A549 (cell line): ENCODE measurements around the gene ID3. TPM values are rescaled to one million over a fixed set of nuclear protein-coding genes. Genes with fewer than 3 reads are reported as not detected.

Source experiments
- CBX2 ChIP-seq: fragments of 200-600 bp; sonication (generic); IDR thresholded peaks from 2 replicates; pipeline ENCODE4 v1.6.1; 2016; ENCODE audit warnings: low read depth, mild to moderate bottlenecking, borderline replicate concordance
- CHD4 ChIP-seq: fragments of 200-600 bp; sonication (generic); IDR thresholded peaks from 2 replicates; pipeline ENCODE4 v1.6.1; 2016; ENCODE audit warnings: antibody characterized with exemption, mild to moderate bottlenecking, borderline replicate concordance
- EHMT2 ChIP-seq: fragments of 200-600 bp; sonication (generic); IDR thresholded peaks from 2 replicates; pipeline ENCODE4 v1.6.1; 2016; ENCODE audit warnings: antibody characterized with exemption, low read depth, mild to moderate bottlenecking, moderate library complexity
- FOSB ChIP-seq: fragments of 250-450 bp; sonication (Bioruptor Pico); IDR thresholded peaks from 2 replicates; pipeline ENCODE4 v1.5.0; 2020; ENCODE audit warnings: mild to moderate bottlenecking, moderate library complexity
- HEYL ChIP-seq: fragments of 250-450 bp; sonication (Bioruptor Pico); IDR thresholded peaks from 2 replicates; pipeline ENCODE4 v1.8.0; 2021; ENCODE audit warnings: mild to moderate bottlenecking, moderate library complexity
- HMGXB4 ChIP-seq: fragments of 250-450 bp; sonication (Bioruptor Pico); IDR thresholded peaks from 2 replicates; pipeline ENCODE4 v1.5.0; 2021; ENCODE audit warnings: mild to moderate bottlenecking, moderate library complexity, borderline replicate concordance
- HOXB13 ChIP-seq: fragments of 250-450 bp; sonication (Bioruptor Pico); IDR thresholded peaks from 2 replicates; pipeline ENCODE4 v1.5.0; 2020; ENCODE audit warnings: low read depth, mild to moderate bottlenecking, moderate library complexity
- JUN ChIP-seq, 2 experiments: fragments of >200 bp; sonication (Bioruptor Twin); formaldehyde crosslinking; IDR thresholded peaks; 2 replicates in 1 of 2; 3 replicates in 1 of 2; pipeline ENCODE4 v1.6.1; 2016 to 2017
- JUNB ChIP-seq: fragments of >200 bp; sonication (Bioruptor Twin); formaldehyde crosslinking; IDR thresholded peaks from 2 replicates; pipeline ENCODE4 v1.6.1; 2016
- KDM1A ChIP-seq: fragments of 200-600 bp; sonication (generic); IDR thresholded peaks from 2 replicates; pipeline ENCODE4 v1.6.1; 2016; ENCODE audit warnings: low read depth, mild to moderate bottlenecking
- KDM5A ChIP-seq: fragments of 200-600 bp; sonication (generic); IDR thresholded peaks from 2 replicates; pipeline ENCODE4 v1.6.1; 2016; ENCODE audit warnings: antibody characterized with exemption, mild to moderate bottlenecking
- MAFK ChIP-seq: fragments of 450-650 bp; IDR thresholded peaks from 2 replicates; pipeline ENCODE4 v1.6.1; 2014; ENCODE audit not compliant: partially characterized antibody
- MAX ChIP-seq: IDR thresholded peaks from 2 replicates; pipeline ENCODE4 v1.6.1; 2012
- NPAS2 ChIP-seq: fragments of 250-450 bp; sonication (Bioruptor Pico); IDR thresholded peaks from 2 replicates; pipeline ENCODE4 v1.8.0; 2022; ENCODE audit warnings: mild to moderate bottlenecking, moderate library complexity, borderline replicate concordance
- NR3C1 ChIP-seq: fragments of >200 bp; sonication (Bioruptor Twin); formaldehyde crosslinking; IDR thresholded peaks from 3 replicates; pipeline ENCODE4 v1.6.1; 2017
- PBX3 ChIP-seq: IDR thresholded peaks from 2 replicates; pipeline ENCODE4 v1.6.1; 2012
- RAD21 ChIP-seq, 2 experiments: fragments of >200 bp in 1 of 2; sonication (Bioruptor Twin) in 1 of 2; formaldehyde crosslinking in 1 of 2; IDR thresholded peaks in 1 of 2; conservative IDR thresholded peaks in 1 of 2; 2 replicates in 1 of 2; 3 replicates in 1 of 2; pipeline ENCODE4 v1.6.1; 2012 to 2018; ENCODE audit warnings: inconsistent platforms in 1 of 2
- REST ChIP-seq: fragments of 200-600 bp; sonication (generic); IDR thresholded peaks from 2 replicates; pipeline ENCODE4 v1.6.1; 2016; ENCODE audit warnings: antibody characterized with exemption, mild to moderate bottlenecking, moderate library complexity
- RFX5 ChIP-seq: fragments of 450-650 bp; IDR thresholded peaks from 2 replicates; pipeline ENCODE4 v1.7.1; 2014; ENCODE audit warnings: antibody characterized with exemption, mild to moderate bottlenecking, moderate library complexity
- TP53 ChIP-seq: fragments of 250-450 bp; sonication (Bioruptor Pico); IDR thresholded peaks from 2 replicates; pipeline ENCODE4 v1.5.0; 2021; ENCODE audit warnings: mild to moderate bottlenecking, moderate library complexity
- ZC3H11A ChIP-seq: fragments of 450-650 bp; IDR thresholded peaks from 2 replicates; pipeline ENCODE4 v1.6.1; 2014; ENCODE audit warnings: antibody characterized with exemption, mild to moderate bottlenecking
- ZFP36 ChIP-seq: fragments of 450-650 bp; IDR thresholded peaks from 2 replicates; pipeline ENCODE4 v1.6.1; 2014; ENCODE audit warnings: borderline replicate concordance; ENCODE audit not compliant: partially characterized antibody
- polyA plus RNA-seq, 4 experiments: library from polyadenylated mRNA; depleted of rRNA in 3 of 4; stranded (reverse); fragments of >200 nt; fragmentation: RNase III in 1 of 4; extraction: RNeasy Plus Mini Kit Qiagen cat#74134 plus additional on column Dnase treatment in 1 of 4; gene quantifications; 2 replicates in 3 of 4; 3 replicates in 1 of 4; pipeline ENCODE4 v1.2.3, GENCODE V29; 2011 to 2017

The ID3 gene
- polyA plus RNA-seq, 2 of the 4 experiments (the other 2 are of a cell fraction), result 171 to 336 TPM

- TF ChIP-seq RFX5, result no peak
- no peak for TF ChIP-seq MAFK
- no peak for TF ChIP-seq NPAS2 (CRISPR knock-in tag)
- TF ChIP-seq HOXB13 (CRISPR knock-in tag), result no peak
- no peak for TF ChIP-seq PBX3
- TF ChIP-seq CBX2, result no peak
- TF ChIP-seq HEYL (CRISPR knock-in tag), result no peak
- TF ChIP-seq EHMT2, result no peak
- TF ChIP-seq KDM1A, result no peak
- no peak for TF ChIP-seq ZC3H11A
- no peak for TF ChIP-seq JUNB
- TF ChIP-seq CHD4, result no peak
- TF ChIP-seq MAX, result peak; percentile 69
- TF ChIP-seq RAD21 (conservative IDR thresholded peaks at IDR 0.05 in 1 of 2, IDR thresholded peaks at IDR 0.05 in 1 of 2), result no peak; a peak in 2 of 5 replicates
- no peak for TF ChIP-seq KDM5A
- TF ChIP-seq TP53, result peak; percentile 85
- no peak; the same call in 1 of the 2 replicates for TF ChIP-seq REST
- TF ChIP-seq JUN (IDR thresholded peaks at IDR 0.05), result peak; percentile 96 to 99
- no peak for TF ChIP-seq NR3C1
- no peak for TF ChIP-seq ZFP36
- TF ChIP-seq HMGXB4 (CRISPR knock-in tag), result no peak
- no peak for TF ChIP-seq FOSB
Measured at GRCh38 chr1:23559136-23559984, at the start of gene ID3 (continued).
